Chondrocyte (in vitro differentiated cells): Measurements from ENCODE around the gene PDX1. TPM values are rescaled to one million over a fixed set of nuclear protein-coding genes. Genes with fewer than 3 reads are reported as not detected.

ENCODE experiments used
- DNase-seq: peaks from one replicate; pipeline ENCODE4 v3.0.0; 2021; ENCODE audit warnings: mixed read lengths, low spot score
- H3K27ac Mint-ChIP-seq: one replicate; pipeline ENCODE4 v1.8.0; 2021; ENCODE audit warnings: mild to moderate bottlenecking, moderate library complexity, mixed read lengths; ENCODE audit not compliant: unreplicated experiment
- H3K27me3 Mint-ChIP-seq: 2 replicates; pipeline ENCODE4 v1.8.0; 2021; ENCODE audit warnings: low read depth, mixed read lengths
- H3K36me3 Mint-ChIP-seq: 2 replicates; pipeline ENCODE4 v1.8.0; 2021; ENCODE audit warnings: low read depth, mixed read lengths
- H3K4me1 Mint-ChIP-seq: 2 replicates; pipeline ENCODE4 v1.8.0; 2021; ENCODE audit warnings: low read depth, mild to moderate bottlenecking, mixed read lengths
- H3K4me3 Mint-ChIP-seq: one replicate; pipeline ENCODE4 v1.8.0; 2021; ENCODE audit warnings: mild to moderate bottlenecking, moderate library complexity, mixed read lengths; ENCODE audit not compliant: unreplicated experiment
- H3K9me3 Mint-ChIP-seq: 2 replicates; pipeline ENCODE4 v1.8.0; 2021; ENCODE audit warnings: low read depth, mixed read lengths
- CTCF ChIP-seq: fragments of 200-600 bp; sonication (generic); IDR thresholded peaks from 2 replicates; pipeline ENCODE4 v1.5.0; 2021; ENCODE audit warnings: antibody characterized with exemption, mild to moderate bottlenecking, moderate library complexity
- total RNA-seq: library from RNA; stranded (reverse); gene quantifications from 3 replicates; pipeline ENCODE4 v1.2.1, GENCODE V29; 2021

The PDX1 gene
- total RNA-seq, 1 donor from 2014 or later = not detected

GRCh38 chr13:27973961-27974662 is 54.3 kb downstream of the PDX1 start:
- H3K9me3 Mint-ChIP-seq = no peaks in the 10 kb centered on the region
- peaks cover 87% of the 10 kb centered on the region for H3K27me3 Mint-ChIP-seq
- TF ChIP-seq CTCF = no peak
- no peak for DNase-seq
- H3K36me3 Mint-ChIP-seq = no peaks in the 10 kb centered on the region
- no peak overlapping the region for H3K27ac Mint-ChIP-seq
- H3K4me1 Mint-ChIP-seq = peaks cover 7% of the 10 kb centered on the region
- H3K4me3 Mint-ChIP-seq = no peak overlapping the region

Other genes with a start within 250 kb of the PDX1 start
- not detected in 3 replicates for gene GSX1, start 127.5 kb upstream of the PDX1 start, total RNA-seq
- gene CDX2, start 49.3 kb downstream of the PDX1 start, total RNA-seq = not detected in 3 replicates
- gene URAD, start 68.7 kb downstream of the PDX1 start, total RNA-seq = not detected in 3 replicates
- not detected in 3 replicates for gene FLT3, start 180.6 kb downstream of the PDX1 start, total RNA-seq
- gene PAN3, start 218.5 kb downstream of the PDX1 start, total RNA-seq = 18.1 to 19.0 TPM (median 18.7 TPM) in 3 replicates